Measurements from ENCODE around the gene CLBA1. TPM values are rescaled to one million over a fixed set of nuclear protein-coding genes. Genes with fewer than 3 reads are reported as not detected.

The CLBA1 gene
- total and polyA plus RNA-seq, 5 donors = 1.8 to 4.2 (median 3.1) TPM

DNA sequence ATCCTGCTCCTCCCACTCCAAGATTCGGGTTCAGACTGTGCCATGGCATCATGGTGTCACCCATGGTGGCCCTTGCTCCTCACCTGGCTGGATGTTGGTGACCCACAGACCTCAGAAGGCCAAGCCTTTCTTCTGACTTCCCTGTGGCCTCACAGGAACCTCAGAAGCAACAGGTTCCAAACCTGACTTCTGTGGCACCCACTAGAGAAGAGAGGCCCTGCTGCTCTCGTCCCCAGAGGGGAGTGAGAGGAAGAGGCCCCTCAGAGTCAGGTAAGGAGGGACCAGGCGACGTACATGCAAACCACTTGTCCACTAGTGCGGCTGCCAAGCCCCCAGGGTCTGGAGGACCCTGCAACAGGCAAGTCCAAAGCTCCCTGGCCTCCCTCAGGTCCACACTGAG lies 10.4 kb downstream of the CLBA1 start:
- WGBS = 90% methylated on average over 5 of the region's 5 CpGs
- ATAC-seq (no peak), DNase-seq (peak in 1 of 3 donors; percentile 9)
- intact Hi-C loops (cut with DNase I) = no loop called here
- Histone ChIP-seq H3K4me1 (ENCODE audit: control insufficient read depth, insufficient read depth, low read length) (no peaks in the 10 kb centered on the region), H3K27ac (ENCODE audit: low read length) (no peak overlapping the region), H3K27me3 (ENCODE audit: control insufficient read depth, insufficient read depth) (no peaks in the 10 kb centered on the region), H3K4me3 (ENCODE audit: low read length) (no peak overlapping the region), H3K9me3 (ENCODE audit: control insufficient read depth, low read length) (no peaks in the 10 kb centered on the region)

DNA sequence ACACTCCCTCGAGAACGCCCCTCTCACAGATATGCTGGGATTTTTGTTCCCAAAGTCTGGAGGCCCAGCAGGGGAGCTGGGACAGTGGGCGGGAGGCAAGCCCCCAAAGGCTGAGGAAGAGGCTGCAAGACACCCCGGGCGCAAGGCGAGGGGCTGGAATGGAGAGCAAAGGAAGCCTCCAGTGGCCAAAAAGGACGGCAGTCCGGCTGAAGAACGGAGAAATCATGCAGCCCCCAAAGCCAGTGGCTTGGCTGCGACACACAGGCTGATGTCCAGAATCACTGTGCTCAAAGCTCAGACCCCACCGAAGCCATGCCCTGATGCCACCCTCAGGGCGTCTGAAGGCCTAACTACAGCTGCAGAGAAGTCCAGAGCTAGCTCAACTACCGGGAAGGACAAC lies 10.9 kb downstream of the CLBA1 start:
- intact Hi-C loops (cut with DNase I) = no loop called here

GRCh38 chr14:104998801-104999200 lies 13.2 kb downstream of the CLBA1 start:
- WGBS = 96% methylated on average over 5 of the region's 5 CpGs
- no peaks in the 10 kb centered on the region for H3K9me3 ChIP-seq (ENCODE audit: control insufficient read depth, low read length)
- H3K4me3 ChIP-seq (ENCODE audit: low read length) = no peak overlapping the region
- ATAC-seq (no peak), DNase-seq (peak in 1 of 3 donors; percentile 12)
- no peak overlapping the region for H3K27ac ChIP-seq (ENCODE audit: low read length)
- no peaks in the 10 kb centered on the region for H3K4me1 ChIP-seq (ENCODE audit: control insufficient read depth, insufficient read depth, low read length)
- H3K27me3 ChIP-seq (ENCODE audit: control insufficient read depth, insufficient read depth) = no peaks in the 10 kb centered on the region
- intact Hi-C loops (cut with DNase I) = no loop called here

More for the DNA sequence above, 10.9 kb downstream of the CLBA1 start:
- no peak overlapping the region for H3K4me3 ChIP-seq (ENCODE audit: low read length)
- DNase-seq (peak in 1 of 3 donors; percentile 9), ATAC-seq (no peak)
- WGBS = 83% methylated on average over 13 of the region's 13 CpGs
- H3K27me3 ChIP-seq (ENCODE audit: control insufficient read depth, insufficient read depth) = no peaks in the 10 kb centered on the region
- H3K4me1 ChIP-seq (ENCODE audit: control insufficient read depth, insufficient read depth, low read length) = no peaks in the 10 kb centered on the region
- no peak overlapping the region for H3K27ac ChIP-seq (ENCODE audit: low read length)
- no peaks in the 10 kb centered on the region for H3K9me3 ChIP-seq (ENCODE audit: control insufficient read depth, low read length)

DNA sequence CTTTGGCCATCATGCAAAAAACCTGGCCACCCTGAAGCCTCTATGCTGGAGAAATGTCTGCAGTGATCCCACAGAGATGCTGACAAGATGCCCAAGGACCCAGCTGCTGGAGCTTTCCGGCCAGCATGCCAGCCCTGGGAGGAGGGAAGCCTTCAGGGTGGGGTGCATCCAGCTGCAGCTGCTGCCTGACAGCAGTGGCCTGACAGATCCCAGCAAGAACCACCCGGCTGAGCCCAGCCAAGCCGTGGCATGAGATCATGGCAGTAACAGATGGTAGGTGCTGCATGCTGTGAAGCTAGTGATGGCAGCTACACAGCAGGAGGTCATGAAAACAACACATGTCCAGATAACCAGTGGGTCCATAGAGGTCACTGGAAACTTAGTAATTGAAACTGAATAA lies 13.8 kb downstream of the CLBA1 start:
- Histone ChIP-seq H3K27ac (ENCODE audit: low read length) (no peak overlapping the region), H3K27me3 (ENCODE audit: control insufficient read depth, insufficient read depth) (no peaks in the 10 kb centered on the region), H3K9me3 (ENCODE audit: control insufficient read depth, low read length) (no peaks in the 10 kb centered on the region), H3K4me3 (ENCODE audit: low read length) (no peak overlapping the region), H3K4me1 (ENCODE audit: control insufficient read depth, insufficient read depth, low read length) (no peaks in the 10 kb centered on the region)
- 92% methylated on average over 3 of the region's 3 CpGs for WGBS
- DNase-seq = peak in 1 of 3 donors; percentile 35
- intact Hi-C loops (cut with DNase I) = no loop called here
- no peak for ATAC-seq

DNA sequence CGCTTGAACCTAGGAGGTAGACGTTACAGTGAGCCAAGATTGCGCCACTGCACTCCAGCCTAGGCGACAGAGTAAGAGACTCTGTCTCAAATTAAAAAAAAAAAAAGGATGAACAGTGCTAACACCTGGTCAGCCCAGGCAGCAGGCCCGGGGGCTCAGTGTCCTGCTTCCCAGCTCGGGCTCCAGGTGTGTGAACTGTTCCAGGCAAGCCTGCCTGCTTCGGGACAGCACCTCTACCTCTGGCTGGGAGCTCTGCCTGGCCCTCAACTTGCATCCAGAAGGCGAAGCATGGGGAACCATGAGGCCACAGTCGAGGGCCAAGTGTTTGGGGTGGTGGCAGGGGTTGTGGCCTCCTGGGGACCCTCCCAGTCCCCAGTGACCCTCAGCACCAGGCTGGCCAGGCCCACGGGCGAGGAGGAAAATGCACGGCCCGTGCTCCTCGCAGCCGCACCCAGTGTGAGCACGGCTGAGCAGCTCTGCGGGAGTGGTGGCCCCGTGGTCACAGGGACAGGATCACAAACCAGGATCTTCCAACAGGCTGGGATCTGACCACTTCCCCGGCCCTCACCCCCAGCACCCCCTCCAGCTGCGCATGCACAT lies 19.8 kb downstream of the CLBA1 start:
- H3K4me3 ChIP-seq (ENCODE audit: low read length) = no peak overlapping the region
- H3K9me3 ChIP-seq (ENCODE audit: control insufficient read depth, low read length) = no peaks in the 10 kb centered on the region
- no peaks in the 10 kb centered on the region for H3K4me1 ChIP-seq (ENCODE audit: control insufficient read depth, insufficient read depth, low read length)
- DNase-seq (peak in 2 of 3 donors; percentile 34 to 47), ATAC-seq (peak in 1 of 2 donors; percentile 26)
- intact Hi-C loops (cut with DNase I) = no loop called here
- H3K27ac ChIP-seq (ENCODE audit: low read length) = no peak overlapping the region
- WGBS = 89% methylated on average over 20 of the region's 20 CpGs
- no peaks in the 10 kb centered on the region for H3K27me3 ChIP-seq (ENCODE audit: control insufficient read depth, insufficient read depth)

DNA sequence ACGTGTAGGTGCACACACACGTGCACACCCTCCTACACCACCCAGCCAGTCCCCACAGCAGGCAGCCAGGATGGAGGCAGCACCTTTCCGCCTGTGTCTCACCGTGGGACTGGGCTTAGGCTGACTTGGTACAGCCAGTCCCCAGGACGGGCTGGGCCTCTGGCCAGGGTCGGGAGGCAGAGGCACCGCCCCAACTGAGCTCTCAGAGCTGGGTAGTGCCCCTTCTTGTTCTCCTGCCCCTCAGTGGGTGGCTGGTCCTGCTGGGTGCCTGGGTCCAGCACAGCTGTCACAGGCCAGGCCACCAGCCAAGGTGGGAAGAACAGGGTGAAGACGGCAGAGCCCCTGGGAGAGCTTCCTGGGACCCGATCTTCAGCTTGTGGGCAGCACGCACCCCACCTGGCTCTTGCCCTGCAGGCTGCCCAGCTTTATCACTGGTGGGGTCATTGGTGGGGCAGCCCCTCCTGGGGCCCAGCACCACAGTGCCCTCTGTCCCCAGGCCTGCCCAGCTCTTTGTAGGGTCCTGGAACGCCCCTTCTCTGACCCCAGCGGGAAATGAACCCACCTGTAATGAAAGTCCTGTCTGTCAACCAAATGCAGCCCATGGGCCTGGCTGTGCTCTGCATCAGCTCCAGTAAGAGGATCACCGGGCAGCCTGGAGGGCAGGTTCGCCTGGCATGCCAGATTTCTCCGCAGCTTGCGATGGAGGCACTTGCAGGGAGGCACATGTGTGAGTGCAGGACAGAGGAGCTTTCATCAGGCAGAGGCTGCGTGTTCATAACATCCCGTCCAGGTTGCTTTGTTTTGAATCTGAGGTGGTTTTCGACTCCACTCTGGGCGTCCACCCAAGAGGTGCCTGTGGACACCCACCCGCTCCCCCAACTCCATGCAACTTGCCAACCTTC lies 20.6 kb downstream of the CLBA1 start:
- Histone ChIP-seq H3K4me1 (ENCODE audit: control insufficient read depth, insufficient read depth, low read length) (no peaks in the 10 kb centered on the region), H3K27ac (ENCODE audit: low read length) (no peak overlapping the region), H3K4me3 (ENCODE audit: low read length) (no peak overlapping the region), H3K27me3 (ENCODE audit: control insufficient read depth, insufficient read depth) (no peaks in the 10 kb centered on the region), H3K9me3 (ENCODE audit: control insufficient read depth, low read length) (no peaks in the 10 kb centered on the region)
- ATAC-seq (peak; percentile 17 to 32), DNase-seq (peak in 2 of 3 donors; percentile 15 to 48)
- intact Hi-C loops (cut with DNase I) = no loop called here
- 83% methylated on average over 21 of the region's 21 CpGs for WGBS

DNA sequence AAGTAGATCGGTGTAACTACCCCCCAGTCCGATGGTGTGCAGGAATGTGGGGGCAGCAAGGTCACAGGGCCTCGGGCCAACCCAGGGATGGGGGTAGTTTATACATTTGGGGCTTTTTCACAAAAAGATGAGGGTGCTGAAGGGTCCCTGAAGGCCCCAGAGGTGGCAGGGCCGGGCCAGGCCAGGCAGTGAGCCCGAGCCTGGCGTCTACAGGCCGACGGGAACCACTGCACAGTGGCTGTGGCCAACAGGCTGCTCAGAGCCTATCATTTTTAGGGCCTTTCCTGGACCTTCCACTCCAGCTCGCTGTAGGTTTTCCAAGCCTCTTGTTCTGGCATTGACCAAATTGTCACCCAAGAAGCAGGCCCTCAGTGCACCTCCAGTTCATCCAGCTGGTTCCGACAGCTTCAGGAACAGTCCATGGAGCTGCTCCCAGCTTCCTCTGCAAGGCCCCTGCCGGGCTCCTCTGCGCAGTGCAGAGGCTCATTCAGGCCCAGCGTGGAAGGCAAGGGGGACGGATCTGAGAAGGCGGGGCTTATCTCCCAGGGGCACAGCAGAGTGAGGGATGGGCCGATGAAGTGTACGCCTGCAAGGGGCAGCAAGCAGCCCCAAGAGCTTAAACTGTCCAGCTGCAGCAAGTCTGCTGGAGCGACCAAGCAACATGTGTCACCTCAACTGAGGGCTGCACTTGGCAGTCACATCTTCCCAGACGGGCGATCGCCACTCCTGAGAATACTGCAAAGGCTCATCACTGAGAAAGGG lies 21.4 kb downstream of the CLBA1 start:
- no peak overlapping the region for H3K4me3 ChIP-seq (ENCODE audit: low read length)
- H3K27ac ChIP-seq (ENCODE audit: low read length) = no peak overlapping the region
- no peaks in the 10 kb centered on the region for H3K4me1 ChIP-seq (ENCODE audit: control insufficient read depth, insufficient read depth, low read length)
- ATAC-seq (peak; percentile 29 to 39), DNase-seq (peak in 2 of 3 donors; percentile 47 to 56)
- H3K27me3 ChIP-seq (ENCODE audit: control insufficient read depth, insufficient read depth) = no peaks in the 10 kb centered on the region
- intact Hi-C loops (cut with DNase I) = no loop called here
- H3K9me3 ChIP-seq (ENCODE audit: control insufficient read depth, low read length) = no peaks in the 10 kb centered on the region
- 69% methylated on average over 21 of the region's 21 CpGs for WGBS

GRCh38 chr14:105007593-105008264 lies 22.1 kb downstream of the CLBA1 start:
- no peaks in the 10 kb centered on the region for H3K9me3 ChIP-seq (ENCODE audit: control insufficient read depth, low read length)
- DNase-seq = peak in 1 of 3 donors; percentile 31
- H3K4me3 ChIP-seq (ENCODE audit: low read length) = no peak overlapping the region
- no peaks in the 10 kb centered on the region for H3K27me3 ChIP-seq (ENCODE audit: control insufficient read depth, insufficient read depth)
- no peaks in the 10 kb centered on the region for H3K4me1 ChIP-seq (ENCODE audit: control insufficient read depth, insufficient read depth, low read length)
- H3K27ac ChIP-seq (ENCODE audit: low read length) = no peak overlapping the region
- intact Hi-C loops (cut with DNase I) = no loop called here
- ATAC-seq = no peak
- 93% methylated on average over 19 of the region's 19 CpGs for WGBS

DNA sequence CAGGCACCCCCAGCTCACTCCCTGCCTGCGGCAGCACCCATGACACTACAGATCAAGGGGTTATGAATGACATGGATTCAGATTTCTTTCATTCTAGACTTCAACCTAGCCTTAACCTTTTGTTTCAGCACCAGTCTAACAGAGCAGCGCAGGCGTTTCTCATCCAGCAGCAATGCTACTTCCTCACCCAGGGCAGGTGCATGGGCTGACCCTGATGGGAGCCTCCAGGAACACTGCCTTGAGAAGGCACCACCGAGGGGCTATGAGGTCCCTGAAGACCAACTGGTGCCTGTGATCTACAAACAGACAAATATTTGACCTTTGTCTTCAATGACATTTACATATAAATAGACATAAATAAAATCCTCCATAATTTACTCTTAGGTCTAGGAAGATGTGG lies 24.5 kb downstream of the CLBA1 start:
- H3K4me1 ChIP-seq (ENCODE audit: control insufficient read depth, insufficient read depth, low read length) = no peaks in the 10 kb centered on the region
- no peaks in the 10 kb centered on the region for H3K9me3 ChIP-seq (ENCODE audit: control insufficient read depth, low read length)
- H3K27ac ChIP-seq (ENCODE audit: low read length) = no peak overlapping the region
- no peaks in the 10 kb centered on the region for H3K27me3 ChIP-seq (ENCODE audit: control insufficient read depth, insufficient read depth)
- DNase-seq (peak in 1 of 3 donors; percentile 5), ATAC-seq (no peak)
- intact Hi-C loops (cut with DNase I) = no loop called here
- H3K4me3 ChIP-seq (ENCODE audit: low read length) = no peak overlapping the region
- 86% methylated on average over 4 of the region's 4 CpGs for WGBS

GRCh38 chr14:105010891-105011291 lies 25.3 kb downstream of the CLBA1 start:
- no peak for ATAC-seq
- WGBS = 82% methylated on average over 17 of the region's 17 CpGs

More at GRCh38 chr14:105010891-105011291, 25.3 kb downstream of the CLBA1 start:
- Histone ChIP-seq H3K27ac (ENCODE audit: low read length) (no peak overlapping the region), H3K4me3 (ENCODE audit: low read length) (no peak overlapping the region), H3K4me1 (ENCODE audit: control insufficient read depth, insufficient read depth, low read length) (no peaks in the 10 kb centered on the region), H3K9me3 (ENCODE audit: control insufficient read depth, low read length) (no peaks in the 10 kb centered on the region), H3K27me3 (ENCODE audit: control insufficient read depth, insufficient read depth) (no peaks in the 10 kb centered on the region)
- intact Hi-C loops (cut with DNase I) = no loop called here
- peak in 1 of 3 donors; percentile 53 for DNase-seq

All from right cardiac atrium (tissue), 5 donors.